Fibroblast of gingiva (primary cell): Measurements from ENCODE around the gene C14orf132.
"Not testable (repeated sequence)": the region's sequence is repeated elsewhere in the genome, so short reads cannot be mapped to it uniquely, and the experiment has no call there.

Experiments used
- DNase-seq: peaks from one replicate; pipeline ENCODE4 v3.0.0-alpha.2; 2011; ENCODE audit warnings: low read depth

The C14orf132 gene

DNA sequence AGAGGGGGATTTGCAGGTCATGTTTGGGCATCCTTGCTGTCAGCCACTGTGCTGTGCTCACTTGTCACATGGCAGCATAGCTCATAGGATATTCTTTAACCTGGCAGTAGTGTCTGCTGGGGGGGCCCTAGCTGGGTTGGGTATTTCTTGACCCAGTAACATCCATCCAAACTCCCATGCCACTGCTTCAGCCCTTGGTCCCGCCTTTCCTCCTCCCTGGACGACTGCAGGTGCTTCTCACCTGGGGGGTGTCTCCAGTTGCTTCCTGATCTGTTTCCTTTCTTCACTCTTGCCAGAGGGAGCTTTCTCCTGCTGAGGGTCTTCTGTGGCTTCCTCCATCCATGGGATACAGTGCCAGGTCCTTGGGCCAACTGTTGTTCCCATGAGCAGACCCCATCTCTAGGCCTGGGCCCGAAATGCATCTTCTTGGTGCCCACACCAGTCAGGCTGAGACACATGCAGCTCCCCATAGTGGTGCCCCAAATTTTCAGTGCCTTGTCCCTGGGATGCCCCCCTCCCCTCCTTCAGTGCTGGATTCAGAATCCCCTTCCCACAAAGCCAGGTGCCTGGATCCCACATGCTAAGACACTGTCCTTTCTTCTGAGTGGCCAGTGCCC, 20.5 kb downstream of the C14orf132 start:
- no peak for DNase-seq

DNA sequence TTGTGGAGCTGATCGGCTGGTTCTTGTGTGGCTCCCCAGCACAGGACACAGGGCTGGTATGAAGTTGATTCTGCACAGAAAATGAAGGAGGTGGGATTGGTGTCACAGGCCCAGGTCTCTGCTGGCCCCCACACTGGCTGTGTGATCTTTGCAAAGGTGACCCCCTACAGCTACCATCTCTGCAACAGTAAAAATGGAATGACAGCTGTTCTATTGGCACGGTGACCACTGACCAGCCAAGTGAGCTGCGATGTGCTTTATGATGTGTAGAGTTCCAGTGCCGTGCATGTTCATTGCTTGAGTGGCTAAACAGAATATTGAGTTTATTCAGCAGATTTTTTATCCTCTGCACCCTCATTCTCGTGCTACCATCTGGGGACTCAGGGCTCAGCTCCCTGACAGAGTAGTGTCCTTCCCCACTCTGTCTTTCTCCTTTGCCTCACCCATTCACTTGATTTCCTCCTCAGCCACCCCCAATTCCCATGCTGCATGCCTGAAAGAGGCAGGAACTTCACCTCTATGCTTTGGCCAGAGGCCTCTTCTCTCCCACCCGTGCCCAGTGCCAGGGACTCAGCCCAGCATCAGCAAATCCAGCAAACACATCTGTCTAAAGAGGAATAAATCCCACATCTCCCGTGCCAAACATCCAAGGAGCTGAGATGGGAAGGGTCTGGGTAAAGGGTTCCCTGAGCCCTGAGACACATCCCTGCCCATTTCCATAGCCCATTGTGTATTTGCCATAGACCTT, 21.2 kb downstream of the C14orf132 start:
- DNase-seq = no peak

DNA sequence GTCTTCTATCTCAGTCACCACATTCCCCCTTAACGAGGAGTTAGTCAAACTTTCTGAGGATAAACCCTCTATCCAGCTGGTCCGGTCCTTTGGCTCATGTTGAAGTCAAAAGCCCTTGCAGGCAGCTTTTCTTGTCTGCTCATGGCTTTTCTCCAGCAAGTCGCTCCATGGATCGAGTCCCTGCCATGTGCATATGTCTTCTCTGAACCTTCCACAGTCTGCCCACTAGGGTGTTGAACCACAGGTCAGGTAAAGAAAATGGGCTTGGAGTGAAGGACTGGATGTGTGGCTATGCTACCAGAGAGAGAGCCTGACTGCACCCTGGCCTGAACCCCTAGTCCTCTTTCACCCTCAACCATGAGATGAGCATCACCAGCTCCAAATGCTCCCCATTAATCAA, 22.8 kb downstream of the C14orf132 start:
- no peak for DNase-seq

DNA sequence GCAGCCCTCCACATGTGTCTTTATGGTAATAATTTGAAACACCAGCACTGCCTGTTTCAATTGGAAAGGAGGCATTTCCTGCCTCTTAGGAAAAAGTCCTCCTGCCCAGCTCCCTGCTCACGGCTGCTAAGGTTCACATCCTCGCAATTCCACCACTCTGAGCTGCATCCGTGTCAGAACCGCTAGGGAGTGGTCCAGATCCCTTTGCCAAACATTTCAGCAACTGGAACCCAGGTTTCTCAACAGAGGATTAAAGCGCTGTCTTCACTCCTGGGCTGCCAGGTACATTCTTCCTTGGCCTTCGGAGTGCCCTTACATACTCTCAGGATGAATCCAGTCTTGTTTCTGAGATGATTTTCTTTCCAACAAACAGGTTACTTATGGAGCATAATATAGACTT, 23.3 kb downstream of the C14orf132 start:
- DNase-seq = no peak

DNA sequence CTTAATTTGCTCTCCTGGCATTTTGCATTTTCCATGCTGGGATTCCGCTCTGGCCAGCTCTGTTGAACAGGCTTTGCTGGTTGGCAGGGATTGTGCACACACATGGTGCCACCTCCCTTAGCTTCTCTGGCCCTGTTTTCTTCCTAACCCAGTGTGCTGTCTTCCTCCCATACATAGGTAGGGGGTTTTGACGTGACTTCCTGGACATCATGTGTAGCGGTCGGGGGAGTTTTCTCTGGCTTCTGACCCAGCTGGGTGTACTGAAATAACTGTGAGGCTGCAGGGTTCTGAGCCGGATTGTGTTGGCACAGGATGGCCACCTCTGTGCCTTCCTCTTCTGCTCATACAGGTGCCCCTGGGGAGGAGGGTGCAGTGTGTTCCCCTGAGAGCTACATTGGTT, 25.7 kb downstream of the C14orf132 start:
- no peak for DNase-seq

DNA sequence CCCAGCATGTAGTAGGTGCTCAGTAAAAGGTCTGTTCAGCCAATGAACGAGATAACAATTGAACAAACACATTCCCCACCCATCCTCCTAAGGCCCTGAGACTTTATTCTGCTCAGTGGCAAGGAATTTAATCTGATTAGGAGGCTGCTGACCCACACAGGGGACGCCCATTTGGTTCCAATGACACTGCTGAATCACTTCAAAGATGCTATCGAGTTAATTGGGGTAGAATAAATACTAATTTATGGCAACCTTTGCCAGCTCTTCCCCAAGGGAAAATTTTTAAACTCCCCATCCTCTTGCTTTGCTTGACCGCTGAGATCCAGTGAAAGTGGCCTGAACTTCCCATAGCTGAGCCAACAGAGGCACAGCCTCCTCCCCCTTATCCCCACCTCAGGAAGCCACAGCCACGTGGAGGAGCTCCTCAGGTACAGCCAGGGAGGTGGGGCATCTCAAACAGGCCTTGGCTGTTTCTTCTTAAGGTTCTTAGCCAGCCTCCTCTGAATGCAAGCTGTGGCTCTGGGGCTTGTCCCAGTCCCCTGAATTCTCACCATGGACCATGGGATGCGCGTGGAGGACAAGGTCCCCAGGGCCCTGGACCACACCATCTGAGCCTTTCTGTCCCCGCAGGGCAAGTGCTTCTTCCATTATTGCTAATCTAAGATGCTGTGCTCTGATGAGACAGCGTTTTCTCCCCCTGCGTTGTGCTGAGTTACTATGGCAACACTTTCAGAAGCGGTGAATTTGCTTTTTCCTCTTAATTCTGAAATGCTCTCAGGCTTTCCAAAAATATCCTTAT, 26.7 kb downstream of the C14orf132 start:
- no peak for DNase-seq

DNA sequence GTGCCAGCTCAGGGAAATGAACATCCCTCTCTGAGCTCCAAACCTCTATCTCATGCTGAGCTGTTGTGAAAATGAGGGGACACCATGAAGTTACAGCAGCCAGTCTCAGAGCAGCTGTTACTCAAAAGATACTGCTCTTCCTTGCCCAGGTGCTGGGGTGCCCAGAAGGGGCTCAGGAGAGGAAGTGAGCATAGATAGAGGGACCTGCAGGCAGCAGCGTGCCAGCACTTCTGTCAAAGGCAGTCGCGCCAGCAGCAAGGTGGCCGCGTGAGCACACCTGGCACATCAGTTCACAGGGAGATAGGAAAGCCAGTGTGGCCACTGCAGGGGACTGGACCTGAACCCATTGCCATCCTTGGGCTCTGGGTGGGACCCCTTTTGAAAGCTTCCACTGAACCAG, 27.8 kb downstream of the C14orf132 start:
- no peak for DNase-seq

DNA sequence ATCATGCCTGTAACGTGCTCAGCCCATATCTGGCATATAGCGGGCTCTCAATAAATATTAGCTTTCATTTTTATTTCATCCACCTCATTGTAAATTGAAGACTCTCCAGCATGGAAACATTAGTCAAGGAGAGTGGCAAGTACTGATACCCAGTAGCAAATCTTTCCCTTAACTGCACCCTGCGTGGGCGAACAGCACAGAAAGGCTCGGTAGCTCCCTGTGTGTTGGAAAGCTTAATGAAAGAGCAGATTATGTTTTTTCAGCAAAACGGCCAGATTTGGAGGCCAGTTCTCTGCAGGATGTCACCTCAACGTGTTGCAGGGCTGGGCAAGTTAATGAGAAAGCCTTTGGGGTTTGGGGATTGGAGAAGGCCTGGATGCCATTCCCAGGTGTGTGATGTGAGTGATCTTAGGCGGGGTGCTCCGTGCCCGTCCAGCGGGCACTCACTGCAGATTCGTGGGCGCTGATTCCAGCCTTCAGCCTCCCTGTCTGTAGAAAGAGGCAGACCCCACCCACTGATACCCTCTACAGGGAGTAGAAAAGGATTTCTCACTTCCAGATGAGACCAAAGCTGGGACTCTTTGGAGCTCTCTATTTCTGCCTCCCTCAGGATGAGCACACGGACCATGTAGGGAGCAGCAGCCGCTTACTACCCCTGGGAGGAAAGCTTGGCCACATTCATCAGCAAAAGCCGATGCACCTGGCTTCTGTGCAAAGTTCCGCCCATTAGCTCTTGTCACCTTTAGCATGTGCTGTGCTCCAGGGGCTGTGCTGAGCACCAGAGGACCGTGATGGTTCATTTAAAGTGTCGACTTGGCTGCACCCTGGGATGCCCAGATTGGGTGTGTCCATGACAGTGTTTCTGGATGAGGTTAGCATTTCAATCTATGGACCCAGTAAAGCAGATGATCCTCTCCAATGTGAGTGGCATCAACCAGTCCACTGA, 29.1 kb downstream of the C14orf132 start:
- DNase-seq = no peak

DNA sequence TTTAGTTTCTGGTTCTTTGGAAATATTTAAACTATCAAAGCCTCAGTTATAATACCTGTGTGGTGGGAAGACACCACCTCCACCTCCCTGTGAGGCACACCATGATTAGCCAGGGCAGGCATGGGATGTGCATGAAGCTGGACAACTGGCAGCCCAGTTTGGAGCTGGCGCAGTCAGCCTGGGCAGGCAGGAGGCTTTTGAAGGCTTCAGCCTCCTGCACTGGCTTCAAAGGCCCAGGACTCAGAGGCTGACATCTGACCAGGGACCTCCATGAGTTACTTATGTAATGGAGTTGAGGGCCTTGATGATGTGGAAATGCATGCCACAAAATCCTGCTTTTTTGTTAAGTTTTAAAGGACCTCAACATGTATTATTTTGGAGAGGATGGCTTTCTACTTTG, 30.3 kb downstream of the C14orf132 start:
- no peak for DNase-seq

DNA sequence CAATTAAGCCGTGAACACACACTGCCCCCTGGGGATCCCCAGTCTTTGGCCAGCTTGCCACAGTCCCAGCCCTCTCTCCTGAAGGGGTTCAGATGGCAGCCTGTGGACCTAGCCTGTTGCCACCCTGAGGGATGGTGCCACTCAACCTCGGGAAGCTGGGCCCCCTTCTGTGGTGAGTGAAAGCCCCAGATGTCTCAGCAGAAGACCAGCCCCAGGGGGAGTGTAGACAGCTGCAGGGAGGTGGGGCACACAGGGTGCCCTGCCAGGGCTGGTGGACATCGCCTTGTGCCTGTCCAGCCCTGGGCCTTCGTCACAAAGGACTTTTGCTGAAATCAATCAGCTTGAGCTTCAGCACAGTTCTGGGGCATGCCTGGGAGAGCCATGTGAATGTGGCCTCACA, 32.4 kb downstream of the C14orf132 start:
- DNase-seq = no peak

DNA sequence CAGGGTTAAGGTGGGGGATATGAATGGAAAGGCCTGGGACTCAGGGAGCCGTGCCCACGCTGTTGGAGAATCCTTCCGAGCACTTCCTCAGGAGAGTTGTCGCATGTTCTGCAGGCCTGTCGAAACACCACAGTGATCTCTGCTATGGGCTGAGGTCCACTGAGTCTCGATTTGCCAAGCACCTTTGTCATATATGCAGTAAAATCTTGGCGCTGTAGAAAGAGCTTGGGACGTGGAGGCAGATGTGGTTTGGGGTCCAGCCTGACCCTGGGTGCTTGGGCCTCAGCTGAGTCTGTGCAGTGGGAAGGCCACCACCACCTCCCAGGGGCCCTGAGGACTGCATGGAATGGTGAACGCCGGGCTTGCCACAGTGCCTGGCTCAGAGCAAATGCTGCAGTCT, 32.9 kb downstream of the C14orf132 start:
- DNase-seq = no peak

DNA sequence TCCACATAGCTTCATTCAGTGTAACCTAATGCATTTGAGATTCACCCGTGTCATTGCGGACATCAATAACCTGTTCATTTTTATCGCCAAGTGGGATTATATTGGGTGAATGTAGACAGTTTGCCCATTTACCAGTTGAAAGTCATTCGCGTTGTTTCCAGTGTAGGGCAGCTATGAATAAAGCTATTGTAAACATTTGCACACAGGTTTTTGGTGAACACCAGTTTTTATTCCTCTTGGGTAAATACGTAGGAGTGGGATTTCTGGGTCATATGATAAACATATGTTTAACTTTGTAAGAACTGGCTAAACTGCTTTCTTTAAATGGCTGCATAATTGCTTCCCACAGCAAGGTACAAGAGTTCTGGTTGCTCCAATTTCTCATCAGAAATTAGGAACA, 33.6 kb downstream of the C14orf132 start:
- DNase-seq = no peak

DNA sequence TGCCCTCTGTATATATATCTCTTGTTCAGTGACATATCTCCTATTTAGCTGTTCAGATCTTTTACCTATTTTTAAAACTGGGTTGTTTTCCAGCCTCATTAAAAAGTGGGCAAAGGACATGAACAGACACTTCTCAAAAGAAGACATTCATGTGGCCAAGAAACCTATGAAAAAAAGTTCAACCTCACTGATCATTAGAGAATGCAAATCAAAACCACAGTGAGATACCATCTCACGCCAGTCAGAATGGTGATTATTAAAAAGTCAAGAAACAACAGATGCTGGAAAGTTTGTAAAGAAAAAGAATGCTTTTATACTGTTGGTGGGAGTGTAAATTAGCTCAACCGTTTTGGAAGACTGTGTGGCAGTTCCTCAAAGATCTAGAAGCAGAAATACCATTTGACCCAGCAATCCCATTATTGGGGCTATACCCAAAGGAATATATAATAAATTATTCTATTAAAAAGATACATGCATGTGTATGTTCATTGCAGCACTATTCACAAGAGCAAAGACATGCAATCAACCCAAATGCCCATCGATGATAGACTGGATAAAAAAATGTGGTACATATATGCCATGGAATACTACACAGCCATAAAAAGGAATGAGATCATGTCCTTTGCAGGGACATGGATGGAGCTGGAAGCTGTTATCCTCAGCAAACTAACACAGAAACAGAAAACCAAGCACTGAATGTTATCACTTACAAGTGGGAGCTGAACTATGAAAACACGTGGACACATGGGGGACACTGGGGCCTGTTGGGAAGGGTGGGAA, 34.3 kb downstream of the C14orf132 start:
- DNase-seq = not testable (repeated sequence)

DNA sequence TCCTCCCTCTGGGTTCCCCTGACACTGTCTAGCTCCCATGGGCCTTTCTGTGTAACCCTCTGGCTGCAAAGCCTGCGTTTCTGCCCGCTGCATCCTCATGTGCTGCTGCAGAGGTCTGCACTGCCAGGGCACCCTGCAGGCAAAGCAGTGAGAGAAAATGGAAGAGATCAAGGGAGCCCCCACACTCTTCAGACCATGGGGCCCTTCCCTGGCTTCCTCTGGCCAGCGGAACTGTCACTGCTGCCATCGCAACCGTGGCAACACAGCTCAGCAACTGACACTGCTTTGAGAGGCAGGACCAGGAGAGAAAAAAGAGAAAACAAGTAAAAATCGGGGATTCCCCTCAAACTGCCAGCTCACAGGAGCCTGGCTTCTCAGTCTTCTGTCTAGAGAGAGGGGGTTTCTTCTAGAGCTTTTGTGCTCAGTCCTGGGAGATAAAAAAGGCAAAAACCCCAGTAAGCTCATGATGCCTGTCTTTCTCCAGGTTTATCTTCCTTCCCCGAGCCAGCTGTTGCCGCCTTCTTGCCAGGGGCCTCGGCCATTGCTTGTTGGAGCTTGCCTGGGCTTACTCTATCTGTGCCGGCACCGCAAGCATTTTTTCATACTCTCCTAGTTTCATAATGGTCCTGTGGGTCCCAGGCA, 38.9 kb downstream of the C14orf132 start:
- no peak for DNase-seq

DNA sequence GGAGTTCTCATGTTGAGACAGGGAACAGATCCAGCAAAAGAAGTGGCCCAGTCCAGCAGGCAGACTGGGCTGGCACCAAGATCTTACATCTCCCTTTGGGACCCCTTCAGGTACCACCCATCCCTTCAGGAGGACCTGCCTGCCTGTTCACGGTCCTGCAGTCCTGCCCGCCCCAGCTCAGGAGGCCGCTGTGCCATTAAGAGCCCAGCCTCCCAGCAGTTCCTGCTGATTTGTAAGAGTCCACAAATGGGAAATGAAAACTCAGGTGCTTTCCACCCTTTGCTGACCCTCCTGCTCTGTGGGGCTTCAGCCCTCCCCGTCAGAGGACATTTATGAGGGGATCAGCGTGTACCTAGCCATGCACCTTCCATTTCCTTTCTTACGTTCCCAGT, 39.5 kb downstream of the C14orf132 start:
- DNase-seq = no peak

DNA sequence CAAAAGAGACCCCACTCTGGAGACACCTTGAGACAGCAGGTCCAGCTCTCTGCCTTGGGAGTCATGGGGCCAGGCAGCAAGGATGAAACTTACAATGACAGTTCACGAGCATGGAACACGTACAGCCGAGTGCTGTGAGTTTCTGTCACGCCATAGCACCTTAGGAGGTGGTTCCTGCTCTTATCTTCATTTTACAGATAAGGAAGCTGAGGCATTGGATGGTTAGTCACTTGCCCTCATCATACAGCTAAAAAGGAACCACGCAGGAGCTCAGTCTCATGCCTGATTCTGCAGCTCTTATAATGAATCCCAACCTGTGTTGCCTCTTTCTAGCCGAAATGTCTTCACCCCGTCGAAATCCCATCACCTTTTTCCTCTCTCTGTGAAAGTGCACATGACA, 39.9 kb downstream of the C14orf132 start:
- no peak for DNase-seq

DNA sequence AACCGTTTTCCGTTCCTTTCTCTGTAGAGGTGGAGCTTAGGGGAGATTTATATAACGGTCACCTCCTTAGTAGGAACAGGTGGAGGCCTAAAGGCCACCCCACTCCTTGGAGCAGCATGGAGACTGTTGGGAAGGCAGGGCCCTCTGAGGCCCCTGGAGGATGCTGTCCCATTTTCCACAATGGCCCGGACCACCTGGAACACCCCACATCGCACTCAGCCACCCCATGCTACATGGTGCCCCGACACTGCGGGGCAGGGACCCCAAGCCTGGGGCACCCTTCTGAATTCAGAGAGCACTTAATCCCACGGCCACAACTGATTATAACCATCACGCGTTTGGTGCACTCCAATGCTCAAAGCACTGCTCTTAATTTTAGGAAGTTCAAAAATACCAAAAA, 41.4 kb downstream of the C14orf132 start:
- no peak for DNase-seq

DNA sequence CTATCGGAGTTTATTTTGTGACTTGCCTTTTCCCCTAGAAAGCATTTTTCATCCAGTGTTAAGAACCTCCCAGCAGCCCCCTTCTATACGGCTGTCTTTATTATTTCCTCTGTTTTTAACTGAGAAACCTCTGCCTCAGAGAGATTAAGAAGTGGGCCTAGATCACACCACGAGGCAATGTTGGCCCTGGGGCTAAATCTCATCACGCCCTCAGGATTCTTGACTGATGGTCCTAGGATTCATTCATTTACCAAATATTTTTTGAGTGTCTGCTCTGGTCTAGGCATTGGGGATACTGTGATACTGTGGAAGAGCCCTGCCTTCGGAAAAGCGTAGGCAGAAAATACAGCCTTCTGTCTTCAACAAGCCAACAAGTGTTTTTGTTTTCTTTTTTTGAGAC, 42.1 kb downstream of the C14orf132 start:
- no peak for DNase-seq

DNA sequence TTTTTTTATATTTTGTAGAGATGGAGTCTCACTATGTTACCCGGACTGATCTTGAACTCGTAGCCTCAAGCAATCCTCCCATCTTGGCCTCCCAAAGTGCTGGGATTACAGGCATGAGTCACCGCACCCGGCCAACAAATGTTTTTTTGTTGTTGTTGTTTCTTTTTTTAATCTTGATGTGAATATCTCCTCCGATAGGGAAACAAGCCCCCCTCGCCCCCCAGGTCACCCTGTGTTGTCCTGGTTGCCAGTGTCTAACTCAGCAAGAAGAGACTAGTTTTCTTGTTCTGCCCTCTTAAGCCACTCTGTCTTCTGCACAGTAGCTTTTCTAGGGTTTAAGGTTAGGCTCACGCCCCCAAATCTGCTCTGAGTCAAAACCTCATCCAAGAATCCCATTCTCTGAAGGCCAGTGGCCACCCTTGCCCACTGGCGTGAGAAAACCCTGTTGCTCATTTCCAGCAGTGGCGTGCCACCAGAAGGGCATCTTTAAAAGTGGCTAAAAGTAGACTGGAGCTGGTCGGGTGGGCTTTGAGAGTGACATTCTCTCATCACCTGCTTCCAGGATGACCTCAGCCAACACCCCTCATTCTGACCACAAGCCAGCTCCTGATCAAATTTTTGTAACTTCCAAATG, 42.7 kb downstream of the C14orf132 start:
- no peak for DNase-seq
